IMR-90 (cell line): ENCODE data around the gene TCP11. TPM values are rescaled to one million over a fixed set of nuclear protein-coding genes. Genes with fewer than 3 reads are reported as not detected.

Source experiments
- ATAC-seq: fragments of 200-7000 bp; cut with Tn5 transposase; 2 replicates; pipeline ENCODE4 v1.9.1; 2020; ENCODE audit warnings: low read depth, mild to moderate bottlenecking, moderate library complexity
- BruUV-seq: library from RNA; stranded (reverse); fragments of 400-500 nt; replicated peaks from 2 replicates; lab custom pipeline; 2021; lab: Mats Ljungman, UMichigan
- CTCF ChIA-PET: fragments of 300-600 bp; formaldehyde crosslinking; extraction: SDS; loops from one replicate; lab custom pipeline; 2021; ENCODE audit warnings: antibody characterized with exemption; lab: Yijun Ruan, JAX
- POLR2A ChIA-PET: fragments of 300-600 bp; sonication (Branson Sonifier 250); formaldehyde crosslinking; loops from one replicate; lab custom pipeline; 2022; ENCODE audit warnings: antibody characterized with exemption; ENCODE audit not compliant: unreplicated experiment; lab: Charles Lee
- DNase-seq: peaks from one replicate; pipeline ENCODE4 v3.0.0; 2013
- H2AFZ ChIP-seq: replicated peaks from 2 replicates; pipeline ENCODE3; 2013; ENCODE audit warnings: low read length, mild to moderate bottlenecking; ENCODE audit not compliant: poor library complexity
- H2AK5ac ChIP-seq: 2 replicates; pipeline ENCODE4 v1.6.1; 2013; ENCODE audit warnings: low read depth, low read length, inconsistent platforms
- H2AK9ac ChIP-seq: replicated peaks from 2 replicates; pipeline ENCODE3; 2013; ENCODE audit warnings: mild to moderate bottlenecking, low read depth, low read length, moderate library complexity; ENCODE audit not compliant: poor library complexity
- H2BK120ac ChIP-seq: 2 replicates; pipeline ENCODE4 v1.6.1; 2013; ENCODE audit warnings: low read depth, low read length, inconsistent platforms
- H2BK15ac ChIP-seq: 3 replicates; pipeline ENCODE4 v1.6.1; 2013; ENCODE audit warnings: low read depth, low read length, inconsistent platforms
- H2BK20ac ChIP-seq: 2 replicates; pipeline ENCODE4 v1.6.1; 2013; ENCODE audit warnings: low read depth, mild to moderate bottlenecking, inconsistent platforms, low read length, moderate library complexity
- H2BK5ac ChIP-seq: 2 replicates; pipeline ENCODE4 v1.6.1; 2013; ENCODE audit warnings: mild to moderate bottlenecking, low read depth, low read length, inconsistent platforms; ENCODE audit not compliant: poor library complexity, severe bottlenecking
- H3K14ac ChIP-seq: replicated peaks from 2 replicates; pipeline ENCODE4 v1.6.1; 2013; ENCODE audit warnings: low read depth, low read length, inconsistent platforms
- H3K18ac ChIP-seq: 2 replicates; pipeline ENCODE4 v1.6.1; 2013; ENCODE audit warnings: low read depth, low read length, control low read depth
- H3K23ac ChIP-seq: 2 replicates; pipeline ENCODE4 v1.6.1; 2013; ENCODE audit warnings: low read depth, low read length, inconsistent platforms
- H3K27ac ChIP-seq: 2 replicates; pipeline ENCODE4 v1.5.1; 2013; ENCODE audit warnings: mild to moderate bottlenecking, control low read depth, low read length; ENCODE audit not compliant: insufficient read depth
- H3K27me3 ChIP-seq: 2 replicates; pipeline ENCODE4 v1.6.1; 2013; ENCODE audit warnings: low read length; ENCODE audit not compliant: control insufficient read depth, insufficient read depth
- H3K36me3 ChIP-seq: 2 replicates; pipeline ENCODE4 v1.6.1; 2013; ENCODE audit warnings: low read length, mixed read lengths; ENCODE audit not compliant: control insufficient read depth, insufficient read depth
- H3K4ac ChIP-seq: 2 replicates; pipeline ENCODE4 v1.6.1; 2013; ENCODE audit warnings: low read depth, low read length, inconsistent platforms
- H3K4me1 ChIP-seq: 2 replicates; pipeline ENCODE4 v1.6.1; 2013; ENCODE audit warnings: low read length, mixed read lengths; ENCODE audit not compliant: control insufficient read depth, insufficient read depth
- H3K4me2 ChIP-seq: 2 replicates; pipeline ENCODE4 v1.6.1; 2013; ENCODE audit warnings: low read depth, mild to moderate bottlenecking, control low read depth, low read length, moderate library complexity
- H3K4me3 ChIP-seq: 2 replicates; pipeline ENCODE4 v1.5.1; 2013; ENCODE audit warnings: low read depth, mild to moderate bottlenecking, control low read depth, low read length, moderate library complexity; ENCODE audit not compliant: insufficient read depth
- H3K56ac ChIP-seq: 2 replicates; pipeline ENCODE4 v1.6.1; 2013; ENCODE audit warnings: low read length, inconsistent platforms; ENCODE audit not compliant: insufficient read depth; ENCODE audit errors: extremely low read depth
- H3K79me1 ChIP-seq, 2 experiments: 2 replicates each; pipeline ENCODE4 v1.6.1; 2013; ENCODE audit warnings: low read length in 2 of 2, inconsistent platforms in 1 of 2, low read depth in 1 of 2
- H3K9ac ChIP-seq: 2 replicates; pipeline ENCODE4 v1.6.1; 2013; ENCODE audit warnings: low read depth, low read length, control low read depth
- H3K9me1 ChIP-seq: 2 replicates; pipeline ENCODE4 v1.6.1; 2013; ENCODE audit warnings: low read length, inconsistent platforms; ENCODE audit not compliant: insufficient read depth
- H3K9me3 ChIP-seq: 2 replicates; pipeline ENCODE4 v1.6.1; 2013; ENCODE audit warnings: low read length; ENCODE audit not compliant: control insufficient read depth, insufficient read depth
- H4K20me1 ChIP-seq: 2 replicates; pipeline ENCODE4 v1.6.1; 2013; ENCODE audit warnings: low read length, inconsistent platforms; ENCODE audit not compliant: insufficient read depth
- H4K5ac ChIP-seq: 2 replicates; pipeline ENCODE4 v1.6.1; 2013; ENCODE audit warnings: mild to moderate bottlenecking, low read depth, low read length, control low read depth
- H4K8ac ChIP-seq, 2 experiments: 2 replicates each; pipeline ENCODE4 v1.6.1; 2013; ENCODE audit warnings: low read depth in 2 of 2, low read length in 2 of 2, control low read depth in 1 of 2, inconsistent platforms in 1 of 2
- H4K91ac ChIP-seq: 2 replicates; pipeline ENCODE4 v1.6.1; 2013; ENCODE audit warnings: low read depth, low read length, inconsistent platforms; ENCODE audit not compliant: insufficient read depth
- BHLHE40 ChIP-seq: fragments of 150-350 bp; IDR thresholded peaks from 2 replicates; pipeline ENCODE4 v1.6.1; 2016; ENCODE audit warnings: mild to moderate bottlenecking, low read depth, low read length
- FOS ChIP-seq: fragments of 150-350 bp; IDR thresholded peaks from 2 replicates; pipeline ENCODE4 v1.6.1; 2016; ENCODE audit warnings: low read depth, low read length
- SMC3 ChIP-seq: fragments of 150-350 bp; IDR thresholded peaks from 2 replicates; pipeline ENCODE4 v1.6.1; 2016; ENCODE audit warnings: low read depth, mild to moderate bottlenecking, antibody characterized with exemption, low read length, moderate library complexity
- WGBS, 2 experiments: methylation state at CpG; one replicate each; pipeline versions ENCODE4 v1.1.5 to v1.1.7; 2013; ENCODE audit warnings: missing lambda C conversion rate in 2 of 2; ENCODE audit not compliant: insufficient read length in 1 of 2; ENCODE audit errors: extremely low coverage in 2 of 2; 5-methylcytosine and 5-hydroxymethylcytosine counted together
- dilution Hi-C: fragments of 300-500 bp; cut with HindIII; formaldehyde crosslinking; loops from one replicate; pipeline ENCODE4 v1.14.3; 2018; ENCODE audit warnings: low sequenced_read_pairs; ENCODE audit not compliant: unreplicated experiment
- in situ Hi-C: fragments of 300-500 bp; cut with MboI; formaldehyde crosslinking; loops from 3 replicates; pipeline ENCODE4 v1.14.3; 2019; ENCODE audit warnings: low sequenced_read_pairs, inconsistent platforms, mixed read lengths
- intact Hi-C: fragments of 100-400 bp; cut with micrococcal nuclease; formaldehyde crosslinking; loops from 2 replicates; pipeline ENCODE4 v1.10.0; 2022
- polyA plus RNA-seq, 3 experiments: library from polyadenylated mRNA; depleted of rRNA; stranded (reverse); fragments of >200 nt; gene quantifications; 2 replicates each; pipeline ENCODE4 v1.2.3, GENCODE V29; 2012; ENCODE audit warnings: low replicate concordance in 1 of 3
- total RNA-seq: library from RNA; depleted of rRNA; stranded (reverse); fragments of >200 nt; gene quantifications from 2 replicates; pipeline ENCODE4 v1.2.3, GENCODE V29; 2012
- TF ChIP-seq, protein P1 (sequence below): fragments of 150-350 bp; IDR thresholded peaks from 2 replicates; pipeline ENCODE4 v1.6.1; 2017; ENCODE audit warnings: mild to moderate bottlenecking, antibody characterized with exemption, low read length, low read depth
- TF ChIP-seq, protein P2 (sequence below): conservative IDR thresholded peaks from 2 replicates; pipeline ENCODE4 v1.5.1; 2012; ENCODE audit warnings: mild to moderate bottlenecking, low read depth, low read length, improper control_type of control experiment

TCP11 gene
- total and polyA plus RNA-seq, 2 of the 4 experiments (the other 2 are of a cell fraction) = 0.34 to 0.36 TPM

DNA sequence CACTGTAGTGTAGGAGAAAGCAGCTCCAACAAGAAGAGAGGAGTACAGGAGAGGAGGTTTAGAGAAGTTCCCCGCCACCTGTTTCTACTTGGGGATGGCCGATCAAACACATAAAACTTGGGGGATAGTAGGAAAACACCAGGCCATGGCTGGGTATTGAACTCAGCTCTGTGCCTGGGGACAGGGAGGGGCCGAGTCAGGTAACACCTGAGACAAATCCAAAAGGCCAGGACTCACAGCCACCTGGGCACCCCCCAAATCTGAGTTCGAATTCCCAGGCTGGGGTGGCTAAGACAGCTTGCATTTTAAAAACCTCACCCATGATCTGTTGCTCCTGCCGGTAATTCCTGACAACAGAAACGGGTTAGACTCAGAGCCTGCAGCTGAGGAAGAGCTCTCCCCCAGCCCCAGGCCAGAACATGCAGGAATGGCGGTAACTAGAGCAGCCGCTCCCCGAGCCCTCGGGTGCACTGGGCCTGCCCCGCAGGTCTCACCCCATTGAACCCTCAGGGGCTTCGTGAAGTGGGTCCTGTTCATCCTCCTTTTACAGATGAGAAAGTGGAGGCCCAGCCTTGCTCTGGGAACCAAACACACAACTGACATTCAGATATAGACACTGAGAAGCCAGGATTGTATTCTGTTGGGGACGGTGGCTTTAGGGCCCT is 61.0 kb downstream of the TCP11 start:
- Histone ChIP-seq H4K20me1 (no peaks in the 10 kb centered on the region), H2AFZ (no peak overlapping the region), H3K36me3 (peaks cover 36% of the 10 kb centered on the region; the same call in 1 of the 2 replicates), H3K4ac (no peak overlapping the region), H2AK9ac (no peak overlapping the region), H3K27me3 (no peaks in the 10 kb centered on the region), H3K27ac (no peak overlapping the region), H3K4me1 (no peaks in the 10 kb centered on the region), H3K79me1 (no peaks in the 10 kb centered on the region), H3K14ac (no peak overlapping the region), H2AK5ac (no peak overlapping the region), H2BK20ac (no peak overlapping the region), H3K9me3 (no peaks in the 10 kb centered on the region), H4K5ac (no peak overlapping the region), H3K9me1 (no peaks in the 10 kb centered on the region), H2BK120ac (no peak overlapping the region), H3K23ac (no peak overlapping the region), H3K56ac (no peak overlapping the region), H3K18ac (no peak overlapping the region), H3K4me3 (no peak overlapping the region), H2BK5ac (no peak overlapping the region), H4K91ac (no peak overlapping the region), H3K9ac (no peak overlapping the region), H3K4me2 (no peak overlapping the region), H4K8ac (no peak overlapping the region), H2BK15ac (no peak overlapping the region)
- WGBS, 2 experiments = 86% methylated on average over 6 of the region's 13 CpGs; no CpG with 5 or more reads in 1 of the 2 experiments
- dilution Hi-C loops = no loop called here
- DNase-seq (no peak), ATAC-seq (no peak)
- intact Hi-C loops = no loop called here
- no TSS peak for BruUV-seq
- in situ Hi-C loops = no loop called here
- TF ChIP-seq FOS (no peak), BHLHE40 (no peak), SMC3 (no peak)
- TF ChIP-seq, protein P1, sequence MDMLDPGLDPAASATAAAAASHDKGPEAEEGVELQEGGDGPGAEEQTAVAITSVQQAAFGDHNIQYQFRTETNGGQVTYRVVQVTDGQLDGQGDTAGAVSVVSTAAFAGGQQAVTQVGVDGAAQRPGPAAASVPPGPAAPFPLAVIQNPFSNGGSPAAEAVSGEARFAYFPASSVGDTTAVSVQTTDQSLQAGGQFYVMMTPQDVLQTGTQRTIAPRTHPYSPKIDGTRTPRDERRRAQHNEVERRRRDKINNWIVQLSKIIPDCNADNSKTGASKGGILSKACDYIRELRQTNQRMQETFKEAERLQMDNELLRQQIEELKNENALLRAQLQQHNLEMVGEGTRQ = no peak
- TF ChIP-seq, protein P2, sequence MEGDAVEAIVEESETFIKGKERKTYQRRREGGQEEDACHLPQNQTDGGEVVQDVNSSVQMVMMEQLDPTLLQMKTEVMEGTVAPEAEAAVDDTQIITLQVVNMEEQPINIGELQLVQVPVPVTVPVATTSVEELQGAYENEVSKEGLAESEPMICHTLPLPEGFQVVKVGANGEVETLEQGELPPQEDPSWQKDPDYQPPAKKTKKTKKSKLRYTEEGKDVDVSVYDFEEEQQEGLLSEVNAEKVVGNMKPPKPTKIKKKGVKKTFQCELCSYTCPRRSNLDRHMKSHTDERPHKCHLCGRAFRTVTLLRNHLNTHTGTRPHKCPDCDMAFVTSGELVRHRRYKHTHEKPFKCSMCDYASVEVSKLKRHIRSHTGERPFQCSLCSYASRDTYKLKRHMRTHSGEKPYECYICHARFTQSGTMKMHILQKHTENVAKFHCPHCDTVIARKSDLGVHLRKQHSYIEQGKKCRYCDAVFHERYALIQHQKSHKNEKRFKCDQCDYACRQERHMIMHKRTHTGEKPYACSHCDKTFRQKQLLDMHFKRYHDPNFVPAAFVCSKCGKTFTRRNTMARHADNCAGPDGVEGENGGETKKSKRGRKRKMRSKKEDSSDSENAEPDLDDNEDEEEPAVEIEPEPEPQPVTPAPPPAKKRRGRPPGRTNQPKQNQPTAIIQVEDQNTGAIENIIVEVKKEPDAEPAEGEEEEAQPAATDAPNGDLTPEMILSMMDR = no peak
- ChIA-PET CTCF (no interaction called here), POLR2A (no interaction called here)
